ENCODE results near the gene TRMT5.

DNA sequence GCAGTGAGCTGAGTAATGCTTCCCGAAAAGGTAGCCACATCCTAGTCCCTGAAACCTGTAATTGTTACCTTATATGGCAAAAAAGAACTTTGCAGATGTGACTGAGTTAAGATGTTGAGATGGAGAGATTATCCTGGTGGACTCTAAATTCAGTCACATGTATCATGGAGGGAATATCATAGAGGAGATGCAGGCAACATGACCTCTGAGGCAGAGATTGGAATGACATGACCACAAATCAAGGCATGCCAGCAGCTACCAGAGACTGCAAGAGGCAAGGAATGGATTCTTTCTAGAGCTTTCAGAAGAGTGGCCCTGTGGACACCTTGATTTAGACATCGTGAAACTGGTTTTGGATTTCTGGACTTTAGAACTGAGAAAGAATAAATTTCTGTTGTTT is 18.7 kb upstream of the TRMT5 start:
- TF ChIP-seq, protein P1, sequence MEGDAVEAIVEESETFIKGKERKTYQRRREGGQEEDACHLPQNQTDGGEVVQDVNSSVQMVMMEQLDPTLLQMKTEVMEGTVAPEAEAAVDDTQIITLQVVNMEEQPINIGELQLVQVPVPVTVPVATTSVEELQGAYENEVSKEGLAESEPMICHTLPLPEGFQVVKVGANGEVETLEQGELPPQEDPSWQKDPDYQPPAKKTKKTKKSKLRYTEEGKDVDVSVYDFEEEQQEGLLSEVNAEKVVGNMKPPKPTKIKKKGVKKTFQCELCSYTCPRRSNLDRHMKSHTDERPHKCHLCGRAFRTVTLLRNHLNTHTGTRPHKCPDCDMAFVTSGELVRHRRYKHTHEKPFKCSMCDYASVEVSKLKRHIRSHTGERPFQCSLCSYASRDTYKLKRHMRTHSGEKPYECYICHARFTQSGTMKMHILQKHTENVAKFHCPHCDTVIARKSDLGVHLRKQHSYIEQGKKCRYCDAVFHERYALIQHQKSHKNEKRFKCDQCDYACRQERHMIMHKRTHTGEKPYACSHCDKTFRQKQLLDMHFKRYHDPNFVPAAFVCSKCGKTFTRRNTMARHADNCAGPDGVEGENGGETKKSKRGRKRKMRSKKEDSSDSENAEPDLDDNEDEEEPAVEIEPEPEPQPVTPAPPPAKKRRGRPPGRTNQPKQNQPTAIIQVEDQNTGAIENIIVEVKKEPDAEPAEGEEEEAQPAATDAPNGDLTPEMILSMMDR (IDR thresholded peaks at IDR 0.05): no peak
- no peak for TF ChIP-seq POLR2AphosphoS5 (IDR thresholded peaks at IDR 0.05)
